Iris pigment epithelial cell (primary cell): ENCODE data around the gene CCT2.
"Not testable (repeated sequence)": the region's sequence is repeated elsewhere in the genome, so short reads cannot be mapped to it uniquely, and the experiment has no call there.

Experiments used
- DNase-seq: peaks from one replicate; pipeline ENCODE4 v3.0.0-alpha.2; 2011; ENCODE audit warnings: low read depth

Gene CCT2

GRCh38 chr12:69588527-69588926 lies 3.3 kb downstream of the CCT2 start:
- no peak for DNase-seq

- DNase-seq: no peak
Measured at GRCh38 chr12:69589082-69589481, 3.8 kb downstream of the CCT2 start.

- DNase-seq: no peak
Measured at GRCh38 chr12:69595689-69596088, 10.4 kb downstream of the CCT2 start.

- no peak for DNase-seq
Measured at GRCh38 chr12:69598174-69598753, 13.0 kb downstream of the CCT2 start.

- no peak for DNase-seq
Measured at GRCh38 chr12:69600804-69601203, 15.5 kb downstream of the CCT2 start.

GRCh38 chr12:69601962-69602685 lies 16.9 kb downstream of the CCT2 start:
- DNase-seq: no peak

- DNase-seq: no peak
Measured at GRCh38 chr12:69602954-69603353, 17.7 kb downstream of the CCT2 start.

GRCh38 chr12:69603556-69603955 lies 18.3 kb downstream of the CCT2 start:
- not testable (repeated sequence) for DNase-seq

GRCh38 chr12:69604275-69604674 lies 19.0 kb downstream of the CCT2 start:
- DNase-seq: not testable (repeated sequence)

- peak; percentile 12 for DNase-seq
Measured at GRCh38 chr12:69608114-69608513, 22.9 kb downstream of the CCT2 start.

- no peak for DNase-seq
Measured at GRCh38 chr12:69610126-69610525, 24.9 kb downstream of the CCT2 start.

GRCh38 chr12:69610729-69611128 lies 25.5 kb downstream of the CCT2 start, which contains the start of gene LRRC10:
Gene LRRC10 (minus strand): TSS chr12:69610907. CDS start chr12:69610838, 69 bp downstream.
- no peak for DNase-seq

GRCh38 chr12:69613351-69613750 lies 28.1 kb downstream of the CCT2 start:
- DNase-seq: no peak

GRCh38 chr12:69616025-69616424 lies 30.8 kb downstream of the CCT2 start:
- DNase-seq: no peak

- no peak for DNase-seq
Measured at GRCh38 chr12:69619050-69619449, 33.8 kb downstream of the CCT2 start.

- no peak for DNase-seq
Measured at GRCh38 chr12:69620077-69620476, 34.8 kb downstream of the CCT2 start.

GRCh38 chr12:69620921-69621320 lies 35.7 kb downstream of the CCT2 start:
- peak; percentile 16 for DNase-seq

- no peak for DNase-seq
Measured at GRCh38 chr12:69621551-69621950, 36.3 kb downstream of the CCT2 start.

GRCh38 chr12:69623970-69624369 lies 38.7 kb downstream of the CCT2 start:
- DNase-seq: no peak

- DNase-seq: no peak
Measured at GRCh38 chr12:69627501-69627900, 42.2 kb downstream of the CCT2 start.

GRCh38 chr12:69630191-69630590 lies 44.9 kb downstream of the CCT2 start:
- no peak for DNase-seq

GRCh38 chr12:69633061-69633460 lies 47.8 kb downstream of the CCT2 start:
- DNase-seq: no peak

- DNase-seq: peak; percentile 73
Measured at GRCh38 chr12:69639400-69640016, 54.2 kb downstream of the CCT2 start.
